ENCODE results near the gene LARGE1.

LARGE1 gene

GRCh38 chr22:33837826-33838225 lies 82.5 kb downstream of the LARGE1 start:
- Histone ChIP-seq H3K4me2 (ENCODE audit: low read length) (no peak overlapping the region), H3F3A (ENCODE audit: insufficient read depth, low read length) (peaks cover 6% of the 10 kb centered on the region; the same call in 1 of the 2 replicates), H4K20me1 (ENCODE audit: insufficient read depth, low read length) (no peaks in the 10 kb centered on the region), H3K9me2 (ENCODE audit: low read depth, low read length) (no peaks in the 10 kb centered on the region), H3K4me3 (ENCODE audit: low read depth, low read length, poor library complexity, severe bottlenecking) (no peak overlapping the region), H3K27ac (ENCODE audit: low read depth, low read length, poor library complexity, severe bottlenecking) (no peak overlapping the region), H3K4me1 (ENCODE audit: insufficient read depth, low read length, severe bottlenecking) (peaks cover 37% of the 10 kb centered on the region), H3K9ac (ENCODE audit: low read length) (no peak overlapping the region), H3K27me3 (ENCODE audit: insufficient read depth, low read length) (no peaks in the 10 kb centered on the region), H2AFZ (ENCODE audit: low read length) (no peak overlapping the region), H3K9me3 (ENCODE audit: low read length) (no peaks in the 10 kb centered on the region), H3K79me2 (ENCODE audit: insufficient read depth, low read length) (no peaks in the 10 kb centered on the region), H3K36me3 (ENCODE audit: insufficient read depth, low read length) (no peaks in the 10 kb centered on the region)
- TF ChIP-seq, protein P1, sequence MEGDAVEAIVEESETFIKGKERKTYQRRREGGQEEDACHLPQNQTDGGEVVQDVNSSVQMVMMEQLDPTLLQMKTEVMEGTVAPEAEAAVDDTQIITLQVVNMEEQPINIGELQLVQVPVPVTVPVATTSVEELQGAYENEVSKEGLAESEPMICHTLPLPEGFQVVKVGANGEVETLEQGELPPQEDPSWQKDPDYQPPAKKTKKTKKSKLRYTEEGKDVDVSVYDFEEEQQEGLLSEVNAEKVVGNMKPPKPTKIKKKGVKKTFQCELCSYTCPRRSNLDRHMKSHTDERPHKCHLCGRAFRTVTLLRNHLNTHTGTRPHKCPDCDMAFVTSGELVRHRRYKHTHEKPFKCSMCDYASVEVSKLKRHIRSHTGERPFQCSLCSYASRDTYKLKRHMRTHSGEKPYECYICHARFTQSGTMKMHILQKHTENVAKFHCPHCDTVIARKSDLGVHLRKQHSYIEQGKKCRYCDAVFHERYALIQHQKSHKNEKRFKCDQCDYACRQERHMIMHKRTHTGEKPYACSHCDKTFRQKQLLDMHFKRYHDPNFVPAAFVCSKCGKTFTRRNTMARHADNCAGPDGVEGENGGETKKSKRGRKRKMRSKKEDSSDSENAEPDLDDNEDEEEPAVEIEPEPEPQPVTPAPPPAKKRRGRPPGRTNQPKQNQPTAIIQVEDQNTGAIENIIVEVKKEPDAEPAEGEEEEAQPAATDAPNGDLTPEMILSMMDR (IDR thresholded peaks at IDR 0.05; ENCODE audit: low read length): no peak
- no peak for TF ChIP-seq EZH2 (IDR thresholded peaks at IDR 0.05; ENCODE audit: borderline replicate concordance, low read length)

- Histone ChIP-seq H3K36me3 (ENCODE audit: insufficient read depth, low read length) (no peaks in the 10 kb centered on the region), H3K27ac (ENCODE audit: low read depth, low read length, poor library complexity, severe bottlenecking) (no peak overlapping the region)
Observed at GRCh38 chr22:33835265-33835664, 85.0 kb downstream of the LARGE1 start.

GRCh38 chr22:33832558-33833151 lies 87.6 kb downstream of the LARGE1 start:
- TF ChIP-seq EZH2 (IDR thresholded peaks at IDR 0.05; ENCODE audit: borderline replicate concordance, low read length): no peak
- TF ChIP-seq, protein P1 (IDR thresholded peaks at IDR 0.05; ENCODE audit: low read length): no peak
- H3K27me3 ChIP-seq (ENCODE audit: insufficient read depth, low read length): no peaks in the 10 kb centered on the region
- no peak overlapping the region for H3K27ac ChIP-seq (ENCODE audit: low read depth, low read length, poor library complexity, severe bottlenecking)
- no peak overlapping the region for H3K4me2 ChIP-seq (ENCODE audit: low read length)
- peaks cover 14% of the 10 kb centered on the region for H3K4me1 ChIP-seq (ENCODE audit: insufficient read depth, low read length, severe bottlenecking)
- no peaks in the 10 kb centered on the region for H3K9me2 ChIP-seq (ENCODE audit: low read depth, low read length)
- H4K20me1 ChIP-seq (ENCODE audit: insufficient read depth, low read length): no peaks in the 10 kb centered on the region
- H3K79me2 ChIP-seq (ENCODE audit: insufficient read depth, low read length): no peaks in the 10 kb centered on the region
- no peak overlapping the region for H2AFZ ChIP-seq (ENCODE audit: low read length)
- H3F3A ChIP-seq (ENCODE audit: insufficient read depth, low read length): no peaks in the 10 kb centered on the region
- no peaks in the 10 kb centered on the region for H3K36me3 ChIP-seq (ENCODE audit: insufficient read depth, low read length)
- no peak overlapping the region for H3K9ac ChIP-seq (ENCODE audit: low read length)
- no peaks in the 10 kb centered on the region for H3K9me3 ChIP-seq (ENCODE audit: low read length)
- H3K4me3 ChIP-seq (ENCODE audit: low read depth, low read length, poor library complexity, severe bottlenecking): no peak overlapping the region

More at GRCh38 chr22:33835265-33835664, 85.0 kb downstream of the LARGE1 start:
- Histone ChIP-seq H3K4me3 (ENCODE audit: low read depth, low read length, poor library complexity, severe bottlenecking) (no peak overlapping the region), H3K9me2 (ENCODE audit: low read depth, low read length) (no peaks in the 10 kb centered on the region), H3K4me2 (ENCODE audit: low read length) (no peak overlapping the region), H3K4me1 (ENCODE audit: insufficient read depth, low read length, severe bottlenecking) (peaks cover 14% of the 10 kb centered on the region), H3K79me2 (ENCODE audit: insufficient read depth, low read length) (no peaks in the 10 kb centered on the region), H2AFZ (ENCODE audit: low read length) (no peak overlapping the region), H3K9me3 (ENCODE audit: low read length) (no peaks in the 10 kb centered on the region), H3F3A (ENCODE audit: insufficient read depth, low read length) (no peaks in the 10 kb centered on the region), H3K27me3 (ENCODE audit: insufficient read depth, low read length) (no peaks in the 10 kb centered on the region), H3K9ac (ENCODE audit: low read length) (no peak overlapping the region), H4K20me1 (ENCODE audit: insufficient read depth, low read length) (no peaks in the 10 kb centered on the region)
- TF ChIP-seq EZH2 (IDR thresholded peaks at IDR 0.05; ENCODE audit: borderline replicate concordance, low read length): no peak
- TF ChIP-seq, protein P1 (IDR thresholded peaks at IDR 0.05; ENCODE audit: low read length): no peak
